ENCODE data around the gene RARS1. TPM values are rescaled to one million over a fixed set of nuclear protein-coding genes. Genes with fewer than 3 reads are reported as not detected.

The RARS1 gene
- 82.1 and 87.6 TPM in 2 replicates for total RNA-seq
- long read RNA-seq, transcript RARS-201 (15 exons, 2,146 nt): major isoform, 215 of 287 reads
- long read RNA-seq, partial matches to known transcripts: 58 of 287 reads
- long read RNA-seq, other reads (novel, unspliced or antisense): 10 of 287 reads

GRCh38 chr5:168486136-168486879 lies at the start of gene RARS1:
Gene RARS1 (plus strand): TSS chr5:168486471. CDS start chr5:168486499, 28 bp downstream.
- peak within 1 kb of the TSS; percentile 100 for H3K4me3 Mint-ChIP-seq
- peaks cover 5% of the 10 kb centered on the region for H3K36me3 Mint-ChIP-seq (ENCODE audit: low read depth)
- H3K27me3 Mint-ChIP-seq (ENCODE audit: low read depth): no peaks in the 10 kb centered on the region
- peak within 1 kb of the TSS; percentile 95 for H3K27ac Mint-ChIP-seq (ENCODE audit: unreplicated experiment)
- H3K4me1 Mint-ChIP-seq: peaks cover 23% of the 10 kb centered on the region
- peak; percentile 92 for DNase-seq (ENCODE audit: low read depth, low spot score)
- H3K9me3 Mint-ChIP-seq: no peaks in the 10 kb centered on the region
- peak; percentile 93 for TF ChIP-seq CTCF (conservative IDR thresholded peaks at IDR 0.05)

GRCh38 chr5:168438349-168438748 lies 47.9 kb upstream of the RARS1 start:
- Mint-ChIP-seq H3K9me3 (no peaks in the 10 kb centered on the region), H3K27ac (ENCODE audit: unreplicated experiment) (peak overlapping the region; percentile 35), H3K36me3 (ENCODE audit: low read depth) (peaks cover 6% of the 10 kb centered on the region), H3K4me3 (no peak overlapping the region), H3K4me1 (peaks cover 25% of the 10 kb centered on the region), H3K27me3 (ENCODE audit: low read depth) (no peaks in the 10 kb centered on the region)
- DNase-seq (ENCODE audit: low read depth, low spot score): no peak
- no peak for TF ChIP-seq CTCF (conservative IDR thresholded peaks at IDR 0.05)

GRCh38 chr5:168443533-168443932 lies 42.7 kb upstream of the RARS1 start:
- Mint-ChIP-seq H3K27me3 (ENCODE audit: low read depth) (no peaks in the 10 kb centered on the region), H3K36me3 (ENCODE audit: low read depth) (peaks cover 6% of the 10 kb centered on the region), H3K4me1 (peaks cover 24% of the 10 kb centered on the region), H3K4me3 (no peak overlapping the region), H3K9me3 (no peaks in the 10 kb centered on the region), H3K27ac (ENCODE audit: unreplicated experiment) (no peak overlapping the region)
- no peak for DNase-seq (ENCODE audit: low read depth, low spot score)
- TF ChIP-seq CTCF (conservative IDR thresholded peaks at IDR 0.05): no peak

- no peak for TF ChIP-seq CTCF (conservative IDR thresholded peaks at IDR 0.05)
- Mint-ChIP-seq H3K36me3 (ENCODE audit: low read depth) (peaks cover 6% of the 10 kb centered on the region), H3K27me3 (ENCODE audit: low read depth) (no peaks in the 10 kb centered on the region), H3K4me3 (no peak overlapping the region), H3K4me1 (peaks cover 28% of the 10 kb centered on the region), H3K27ac (ENCODE audit: unreplicated experiment) (no peak overlapping the region), H3K9me3 (no peaks in the 10 kb centered on the region)
- no peak for DNase-seq (ENCODE audit: low read depth, low spot score)
Measured at GRCh38 chr5:168443950-168444700, 42.1 kb upstream of the RARS1 start.

- H3K9me3 Mint-ChIP-seq: no peaks in the 10 kb centered on the region
- peaks cover 29% of the 10 kb centered on the region for H3K4me1 Mint-ChIP-seq
- DNase-seq (ENCODE audit: low read depth, low spot score): no peak
- H3K36me3 Mint-ChIP-seq (ENCODE audit: low read depth): peaks cover 6% of the 10 kb centered on the region
- H3K27ac Mint-ChIP-seq (ENCODE audit: unreplicated experiment): peak overlapping the region; percentile 99
- no peaks in the 10 kb centered on the region for H3K27me3 Mint-ChIP-seq (ENCODE audit: low read depth)
- no peak for TF ChIP-seq CTCF (conservative IDR thresholded peaks at IDR 0.05)
- H3K4me3 Mint-ChIP-seq: peak overlapping the region; percentile 52
Measured at GRCh38 chr5:168446983-168447619, 39.2 kb upstream of the RARS1 start.
